Esophagus squamous epithelium (tissue), 5 donors: ENCODE measurements around the gene CHRNA4. TPM values are rescaled to one million over a fixed set of nuclear protein-coding genes. Genes with fewer than 3 reads are reported as not detected.

Source experiments
- DNase-seq: peaks from one replicate; lab custom pipeline; 2025; lab: John Stamatoyannopoulos, UW
- H3K27ac ChIP-seq, 4 donors: fragments of 200-600 bp; sonication (generic); one replicate each; pipeline ENCODE4 v1.5.1; 2016 to 2019; ENCODE audit warnings: mild to moderate bottlenecking in 1 of 4
- H3K27me3 ChIP-seq, 4 donors: fragments of 200-600 bp; sonication (generic); 1 replicate in 3 of 4; 2 replicates in 1 of 4; pipeline versions ENCODE4 v1.5.1 to v1.6.0; 2017 to 2021; ENCODE audit warnings: antibody characterized with exemption in 1 of 4
- H3K36me3 ChIP-seq, 3 donors: fragments of 200-600 bp; sonication (generic); one replicate each; pipeline ENCODE4 v1.5.1; 2016 to 2019
- H3K4me1 ChIP-seq, 3 donors: fragments of 200-600 bp; sonication (generic); one replicate each; pipeline ENCODE4 v1.5.1; 2017 to 2019
- H3K4me3 ChIP-seq, 4 donors: fragments of 200-600 bp; sonication (generic); 1 replicate in 3 of 4; 2 replicates in 1 of 4; pipeline ENCODE4 v1.5.1; 2016 to 2019; ENCODE audit warnings: mild to moderate bottlenecking in 2 of 4, moderate library complexity in 1 of 4
- H3K9me3 ChIP-seq, 3 donors: fragments of 200-600 bp; sonication (generic); one replicate each; pipeline ENCODE4 v1.5.1; 2016 to 2019
- CTCF ChIP-seq, 6 experiments: fragments of 450-650 bp in 4 of 6; fragments of 200-600 bp in 2 of 6; sonication (generic) in 2 of 6; IDR thresholded peaks; one replicate each; pipeline ENCODE4 v1.5.1; 2016 to 2019; ENCODE audit warnings: antibody characterized with exemption in 6 of 6, mild to moderate bottlenecking in 4 of 6, moderate library complexity in 4 of 6
- POLR2A ChIP-seq, 4 donors: fragments of 450-650 bp; IDR thresholded peaks; one replicate each; pipeline ENCODE4 v1.6.1; 2017; ENCODE audit warnings: antibody characterized with exemption in 4 of 4, mild to moderate bottlenecking in 4 of 4, moderate library complexity in 3 of 4
- WGBS, 2 donors: methylation state at CpG; one replicate each; pipeline ENCODE4 v1.1.5; 2018; 5-methylcytosine and 5-hydroxymethylcytosine counted together
- intact Hi-C: fragments of 100-400 bp; cut with DNase I; formaldehyde crosslinking; loops from one replicate; pipeline ENCODE4 v1.15.0; 2022
- total RNA-seq, 4 donors: library from RNA; depleted of rRNA; stranded (reverse); fragments of >200 nt; gene quantifications; one replicate each; pipeline ENCODE4 v1.1.0, GENCODE V29; 2016
- donor health status: DM: yes; HTN: yes; CAD: no.

Gene CHRNA4
- total RNA-seq, 4 donors from 2014 or later = not detected

DNA sequence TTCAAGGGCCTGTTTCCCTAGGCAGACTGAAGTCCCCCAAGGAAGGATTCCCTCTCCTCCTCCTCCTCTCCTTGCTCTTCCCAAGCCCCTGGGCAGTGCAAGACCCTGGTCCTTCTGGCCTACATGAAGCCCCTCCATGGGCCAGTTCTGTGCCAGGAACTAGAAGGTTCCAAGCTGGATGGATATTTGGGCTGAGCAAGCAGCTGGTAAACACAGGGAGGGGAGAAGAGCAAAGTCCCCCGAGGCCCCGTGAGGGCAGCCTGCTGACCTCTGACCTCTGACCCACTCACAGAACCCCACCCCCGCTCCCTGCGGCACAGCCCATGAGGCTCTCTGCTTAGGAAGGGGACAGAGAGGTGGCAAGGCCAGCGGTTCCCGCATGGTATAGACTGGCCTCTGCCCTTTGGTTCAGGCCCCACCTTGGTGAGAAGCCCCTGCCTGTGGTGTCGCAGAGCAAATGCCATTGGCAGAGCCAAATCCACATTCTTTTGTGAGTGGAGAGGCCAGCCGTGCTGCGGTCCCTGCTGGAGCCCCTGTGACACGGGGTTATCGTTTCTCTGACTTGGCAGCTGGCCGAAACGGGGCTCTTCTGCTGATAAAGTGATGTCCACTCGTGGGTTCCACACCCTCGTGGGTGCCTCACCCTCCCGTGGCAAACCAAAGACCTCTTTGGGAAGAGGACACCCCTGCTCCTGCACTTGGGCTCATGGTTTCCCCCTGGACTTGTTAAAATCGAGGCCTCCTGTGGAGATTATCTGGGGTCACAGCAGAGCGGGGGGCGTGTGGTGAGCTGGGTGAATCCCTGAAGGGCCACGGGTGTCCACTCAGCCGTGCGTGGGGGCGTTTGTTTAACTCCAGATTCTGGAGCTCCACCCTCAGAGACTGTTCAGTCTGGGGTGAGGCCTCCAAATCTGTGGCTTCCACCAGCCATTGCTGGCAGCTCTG lies 2.1 kb upstream of the CHRNA4 start:
- WGBS, 2 donors = 67 to 75% methylated on average over 6 to 12 of the region's 23 CpGs
- H3K9me3 ChIP-seq = no peaks in the 10 kb centered on the region
- no peak overlapping the region for H3K27ac ChIP-seq
- peaks cover 0 to 100% (median 8%) of the 10 kb centered on the region in 4 donors for H3K27me3 ChIP-seq
- DNase-seq = no peak
- peaks cover 4 to 9% (median 6%) of the 10 kb centered on the region in 3 donors for H3K4me1 ChIP-seq
- intact Hi-C loops = no loop called here
- no peak overlapping the region for H3K4me3 ChIP-seq
- TF ChIP-seq POLR2A (IDR thresholded peaks at IDR 0.05) = no peak
- TF ChIP-seq CTCF (IDR thresholded peaks at IDR 0.05) = no peak
- no peaks in the 10 kb centered on the region for H3K36me3 ChIP-seq

DNA sequence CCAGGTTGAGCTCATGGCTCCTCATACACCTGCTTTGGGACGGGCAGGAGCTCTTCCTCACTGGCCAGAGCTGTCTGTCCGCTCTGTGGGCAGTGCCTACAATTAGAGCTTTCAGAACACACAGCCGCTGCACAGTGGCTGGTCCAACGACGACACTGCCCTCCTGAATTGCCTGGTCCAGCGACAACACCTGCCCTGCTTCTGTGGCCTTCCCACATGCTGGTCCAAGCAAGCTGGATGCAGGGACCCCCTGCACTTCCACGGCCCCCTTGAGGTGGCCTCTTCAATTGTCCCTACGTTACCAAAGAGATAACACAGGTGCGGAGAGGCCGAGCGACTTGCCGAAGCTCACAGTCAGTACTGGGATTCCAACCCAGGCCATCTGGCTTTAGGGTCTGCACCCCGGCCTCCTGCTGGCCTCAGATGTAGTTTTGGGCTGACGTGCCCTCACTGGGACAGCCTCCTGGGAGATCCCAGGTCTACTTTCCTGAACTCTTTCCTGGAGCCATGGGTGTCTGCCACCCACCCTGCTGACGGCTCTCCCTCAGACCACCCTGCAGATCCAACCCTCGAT lies 1.4 kb upstream of the CHRNA4 start:
- WGBS, 2 donors = 56 to 68% methylated on average over 4 to 11 of the region's 16 CpGs
- intact Hi-C loops = no loop called here
- DNase-seq = no peak
- no peak overlapping the region for H3K4me3 ChIP-seq
- peaks cover 4 to 15% (median 6%) of the 10 kb centered on the region in 3 donors for H3K4me1 ChIP-seq
- no peaks in the 10 kb centered on the region for H3K36me3 ChIP-seq
- no peak for TF ChIP-seq CTCF (IDR thresholded peaks at IDR 0.05)
- TF ChIP-seq POLR2A (IDR thresholded peaks at IDR 0.05) = no peak
- H3K27me3 ChIP-seq = peaks cover 0 to 100% (median 8%) of the 10 kb centered on the region in 4 donors
- no peak overlapping the region for H3K27ac ChIP-seq
- no peaks in the 10 kb centered on the region for H3K9me3 ChIP-seq

DNA sequence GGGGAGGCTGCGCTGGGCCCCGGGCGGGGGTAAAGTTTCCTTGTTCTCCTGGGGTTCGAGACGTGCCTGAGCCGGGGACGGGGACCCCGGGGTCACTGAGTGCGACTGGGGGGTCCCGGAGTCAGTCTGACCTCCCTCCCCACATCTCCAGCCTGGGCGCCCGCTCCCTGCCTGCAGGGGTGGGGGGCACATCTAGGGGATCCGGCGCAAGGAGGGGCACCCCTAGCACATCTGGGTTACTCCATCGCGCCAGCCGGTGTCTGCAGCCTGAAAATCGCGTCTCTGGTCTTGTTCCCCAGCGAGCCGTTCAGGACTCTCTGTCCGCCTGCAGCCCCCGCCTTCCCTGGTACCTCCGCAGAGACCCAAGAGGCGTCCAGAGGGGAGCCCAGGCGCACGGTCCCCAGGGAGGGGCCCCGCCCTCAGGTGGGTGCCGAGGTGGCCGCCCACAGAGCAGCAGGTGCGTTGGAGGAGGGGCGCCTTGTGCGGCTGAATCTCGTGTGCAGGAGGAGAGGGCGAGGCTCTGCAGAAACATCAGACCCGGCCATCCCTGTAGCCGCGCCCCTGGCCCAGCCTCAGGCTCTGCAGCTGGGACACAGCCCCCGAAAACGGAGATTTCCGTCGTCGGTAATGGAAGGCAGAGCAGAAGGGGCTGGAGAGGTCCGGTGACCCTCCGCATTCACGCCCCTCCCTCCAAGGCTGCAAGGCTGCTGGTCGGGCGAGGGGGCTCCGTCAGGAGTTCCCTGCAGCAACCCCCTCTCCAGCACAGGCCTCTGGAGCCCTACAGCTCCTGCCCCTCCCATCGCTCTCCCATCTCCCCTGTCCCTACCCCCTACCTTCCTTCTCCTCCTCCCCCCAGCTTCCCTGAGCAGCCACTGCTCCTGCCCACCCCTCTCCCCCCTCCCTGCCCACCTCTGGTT lies 628 bp upstream of the CHRNA4 start:
- no peaks in the 10 kb centered on the region for H3K36me3 ChIP-seq
- peaks cover 0 to 96% (median 8%) of the 10 kb centered on the region in 4 donors for H3K27me3 ChIP-seq
- WGBS, 2 donors = 17 to 29% methylated on average over 7 to 14 of the region's 50 CpGs
- H3K9me3 ChIP-seq = no peaks in the 10 kb centered on the region
- H3K4me3 ChIP-seq = no peak overlapping the region
- no peak for DNase-seq
- H3K4me1 ChIP-seq = peaks cover 4 to 15% (median 6%) of the 10 kb centered on the region in 3 donors
- H3K27ac ChIP-seq = no peak overlapping the region
- TF ChIP-seq CTCF (IDR thresholded peaks at IDR 0.05) (no peak), POLR2A (IDR thresholded peaks at IDR 0.05) (no peak)
- intact Hi-C loops = no loop called here

- no peak overlapping the region for H3K27ac ChIP-seq
- no peak for TF ChIP-seq POLR2A (IDR thresholded peaks at IDR 0.05)
- no peak for TF ChIP-seq CTCF (IDR thresholded peaks at IDR 0.05)
- intact Hi-C loops = no loop called here
- H3K9me3 ChIP-seq = no peaks in the 10 kb centered on the region
- DNase-seq = no peak
- H3K4me1 ChIP-seq = peaks cover 4 to 15% (median 6%) of the 10 kb centered on the region in 3 donors
- peaks cover 0 to 95% (median 8%) of the 10 kb centered on the region in 4 donors for H3K27me3 ChIP-seq
- no peaks in the 10 kb centered on the region for H3K36me3 ChIP-seq
- WGBS, 2 donors = 51% methylated on average over 7 of the region's 38 CpGs; no CpG with 5 or more reads in 1 of the 2 donors
- H3K4me3 ChIP-seq = no peak overlapping the region
Measured at GRCh38 chr20:63359937-63360849, 956 bp downstream of the CHRNA4 start.
